HEK293 (cell line): ENCODE data around the gene INO80C.

Experiments
- CTCF ChIP-seq: fragments of 450-650 bp; formaldehyde crosslinking; IDR thresholded peaks from 2 replicates; pipeline ENCODE4 v1.5.1; 2016; ENCODE audit warnings: missing biosample characterization, missing genetic modification characterization
- GFI1B ChIP-seq: fragments of 450-650 bp; formaldehyde crosslinking; IDR thresholded peaks from 2 replicates; pipeline ENCODE4 v1.5.1; 2016; ENCODE audit warnings: missing biosample characterization, missing genetic modification characterization
- ZFP37 ChIP-seq: fragments of 450-650 bp; formaldehyde crosslinking; IDR thresholded peaks from 2 replicates; pipeline ENCODE4 v1.5.1; 2016; ENCODE audit warnings: missing biosample characterization, missing genetic modification characterization
- ZIC2 ChIP-seq: fragments of 450-650 bp; formaldehyde crosslinking; IDR thresholded peaks from 2 replicates; pipeline ENCODE4 v1.5.1; 2016; ENCODE audit warnings: missing biosample characterization, missing genetic modification characterization
- ZNF121 ChIP-seq: fragments of 450-650 bp; formaldehyde crosslinking; IDR thresholded peaks from 2 replicates; pipeline ENCODE4 v1.5.1; 2016; ENCODE audit warnings: missing biosample characterization, missing genetic modification characterization
- ZNF132 ChIP-seq: fragments of 450-650 bp; formaldehyde crosslinking; IDR thresholded peaks from 2 replicates; pipeline ENCODE4 v1.5.1; 2017; ENCODE audit warnings: missing biosample characterization, missing genetic modification characterization, borderline replicate concordance
- ZNF174 ChIP-seq: fragments of 450-650 bp; formaldehyde crosslinking; IDR thresholded peaks from 2 replicates; pipeline ENCODE4 v1.5.0; 2017; ENCODE audit warnings: missing biosample characterization, mild to moderate bottlenecking, missing genetic modification characterization
- ZNF341 ChIP-seq: fragments of 450-650 bp; formaldehyde crosslinking; IDR thresholded peaks from 2 replicates; pipeline ENCODE4; 2016; ENCODE audit warnings: low read depth, missing biosample characterization, missing genetic modification characterization
- ZNF768 ChIP-seq: fragments of 450-650 bp; formaldehyde crosslinking; IDR thresholded peaks from 2 replicates; pipeline ENCODE4 v1.5.1; 2018; ENCODE audit warnings: missing biosample characterization, mild to moderate bottlenecking, missing genetic modification characterization
- TF ChIP-seq, protein P1 (sequence below): fragments of 450-650 bp; formaldehyde crosslinking; IDR thresholded peaks from 2 replicates; pipeline ENCODE4 v1.5.0; 2017; ENCODE audit warnings: missing biosample characterization, missing genetic modification characterization, borderline replicate concordance
- TF ChIP-seq, protein P2 (sequence below): fragments of 450-650 bp; formaldehyde crosslinking; IDR thresholded peaks from 2 replicates; pipeline ENCODE4 v1.5.1; 2016; ENCODE audit warnings: missing biosample characterization, missing genetic modification characterization

GRCh38 chr18:35437836-35438235 lies 59.9 kb downstream of the INO80C start:
- TF ChIP-seq GFI1B (no peak), CTCF (no peak), ZNF174 (no peak), ZIC2 (tag by site-specific recombination) (no peak), ZNF132 (tag by site-specific recombination) (no peak), ZNF121 (tag by site-specific recombination) (no peak), ZNF768 (tag by site-specific recombination) (no peak), ZFP37 (tag by site-specific recombination) (no peak), ZNF341 (tag by site-specific recombination) (no peak)
- TF ChIP-seq, protein P1, sequence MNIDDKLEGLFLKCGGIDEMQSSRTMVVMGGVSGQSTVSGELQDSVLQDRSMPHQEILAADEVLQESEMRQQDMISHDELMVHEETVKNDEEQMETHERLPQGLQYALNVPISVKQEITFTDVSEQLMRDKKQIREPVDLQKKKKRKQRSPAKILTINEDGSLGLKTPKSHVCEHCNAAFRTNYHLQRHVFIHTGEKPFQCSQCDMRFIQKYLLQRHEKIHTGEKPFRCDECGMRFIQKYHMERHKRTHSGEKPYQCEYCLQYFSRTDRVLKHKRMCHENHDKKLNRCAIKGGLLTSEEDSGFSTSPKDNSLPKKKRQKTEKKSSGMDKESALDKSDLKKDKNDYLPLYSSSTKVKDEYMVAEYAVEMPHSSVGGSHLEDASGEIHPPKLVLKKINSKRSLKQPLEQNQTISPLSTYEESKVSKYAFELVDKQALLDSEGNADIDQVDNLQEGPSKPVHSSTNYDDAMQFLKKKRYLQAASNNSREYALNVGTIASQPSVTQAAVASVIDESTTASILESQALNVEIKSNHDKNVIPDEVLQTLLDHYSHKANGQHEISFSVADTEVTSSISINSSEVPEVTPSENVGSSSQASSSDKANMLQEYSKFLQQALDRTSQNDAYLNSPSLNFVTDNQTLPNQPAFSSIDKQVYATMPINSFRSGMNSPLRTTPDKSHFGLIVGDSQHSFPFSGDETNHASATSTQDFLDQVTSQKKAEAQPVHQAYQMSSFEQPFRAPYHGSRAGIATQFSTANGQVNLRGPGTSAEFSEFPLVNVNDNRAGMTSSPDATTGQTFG (tag by site-specific recombination): no peak
- TF ChIP-seq, protein P2, sequence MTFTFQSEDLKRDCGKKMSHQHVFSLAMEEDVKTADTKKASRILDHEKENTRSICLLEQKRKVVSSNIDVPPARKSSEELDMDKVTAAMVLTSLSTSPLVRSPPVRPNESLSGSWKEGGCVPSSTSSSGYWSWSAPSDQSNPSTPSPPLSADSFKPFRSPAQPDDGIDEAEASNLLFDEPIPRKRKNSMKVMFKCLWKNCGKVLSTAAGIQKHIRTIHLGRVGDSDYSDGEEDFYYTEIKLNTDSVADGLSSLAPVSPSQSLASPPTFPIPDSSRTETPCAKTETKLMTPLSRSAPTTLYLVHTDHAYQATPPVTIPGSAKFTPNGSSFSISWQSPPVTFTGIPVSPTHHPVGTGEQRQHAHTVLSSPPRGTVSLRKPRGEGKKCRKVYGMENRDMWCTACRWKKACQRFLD: no peak
